HG02763 (cell line): Measurements from ENCODE around the gene VAMP8.
A peak's percentile ranks its signal among the peaks of the same experiment; 100 is the strongest.
"Not testable (repeated sequence)": the region's sequence is repeated elsewhere in the genome, so short reads cannot be mapped to it uniquely, and the experiment has no call there.

Experiments used
- ATAC-seq: cut with Tn5 transposase; IDR thresholded peaks from one replicate; pipeline ENCODE4 v1.9.1; 2021; ENCODE audit warnings: mild to moderate bottlenecking, moderate library complexity; ENCODE audit not compliant: unreplicated experiment

The VAMP8 gene

GRCh38 chr2:85597241-85597640 is 19.9 kb downstream of the VAMP8 start:
- ATAC-seq, result no peak

- ATAC-seq, result no peak
These were observed 21.4 kb downstream of the VAMP8 start for GRCh38 chr2:85598594-85599340.

GRCh38 chr2:85599468-85600234 is 22.3 kb downstream of the VAMP8 start:
- no peak for ATAC-seq

GRCh38 chr2:85600235-85600575 is 22.8 kb downstream of the VAMP8 start:
- ATAC-seq, result no peak

DNA sequence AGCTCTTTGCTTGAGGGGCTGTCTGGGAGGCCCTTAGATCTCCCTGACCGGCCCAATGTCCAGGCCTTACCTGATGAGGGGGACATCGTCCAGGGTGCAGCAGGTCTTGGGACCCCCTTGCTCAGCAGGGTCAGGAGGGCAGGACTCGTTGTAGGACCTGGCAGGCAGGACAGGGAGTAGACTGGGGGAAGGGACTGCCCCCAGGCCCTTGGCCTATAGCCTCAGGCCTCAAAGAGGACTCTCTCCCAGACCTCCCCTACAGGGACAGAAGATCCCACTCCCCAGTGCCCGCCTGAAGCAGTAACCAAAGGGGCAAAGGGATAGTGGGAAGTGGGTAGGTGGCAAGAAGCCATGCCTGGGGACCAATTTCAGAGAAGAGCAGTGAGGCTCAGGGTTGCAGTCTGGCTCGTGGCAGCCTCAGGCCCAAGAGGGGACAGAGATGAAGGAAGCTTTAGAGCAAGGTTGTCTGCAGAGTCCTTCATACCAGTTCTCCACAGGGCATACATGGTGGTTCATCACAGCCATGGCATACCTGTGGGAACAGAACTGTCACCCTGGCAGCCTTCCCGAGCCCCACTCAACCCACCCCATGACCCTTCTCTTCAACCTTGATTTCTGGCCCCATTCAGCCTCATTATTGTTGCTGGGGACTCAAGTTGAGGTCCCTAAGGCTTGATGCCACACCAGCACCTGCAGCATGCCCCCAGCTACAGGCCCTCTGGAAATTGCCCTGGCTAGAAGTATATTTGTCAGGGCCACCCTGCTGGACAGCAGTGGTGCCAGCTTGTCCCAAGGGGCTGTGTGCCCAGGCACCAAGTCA is 23.8 kb downstream of the VAMP8 start:
- no peak for ATAC-seq

- ATAC-seq, result peak; percentile 43
These were observed 24.5 kb downstream of the VAMP8 start for GRCh38 chr2:85601771-85602475.

GRCh38 chr2:85602476-85603234 is 25.3 kb downstream of the VAMP8 start, which contains the start of gene TMEM150A:
Gene TMEM150A (minus strand): TSS chr2:85602698. CDS start chr2:85601948, 750 bp downstream.
- peak; percentile 92 for ATAC-seq

- ATAC-seq, result not testable (repeated sequence)
These were observed 26.7 kb downstream of the VAMP8 start for GRCh38 chr2:85604133-85604444.

GRCh38 chr2:85604568-85605339 is 27.4 kb downstream of the VAMP8 start:
- ATAC-seq, result no peak

DNA sequence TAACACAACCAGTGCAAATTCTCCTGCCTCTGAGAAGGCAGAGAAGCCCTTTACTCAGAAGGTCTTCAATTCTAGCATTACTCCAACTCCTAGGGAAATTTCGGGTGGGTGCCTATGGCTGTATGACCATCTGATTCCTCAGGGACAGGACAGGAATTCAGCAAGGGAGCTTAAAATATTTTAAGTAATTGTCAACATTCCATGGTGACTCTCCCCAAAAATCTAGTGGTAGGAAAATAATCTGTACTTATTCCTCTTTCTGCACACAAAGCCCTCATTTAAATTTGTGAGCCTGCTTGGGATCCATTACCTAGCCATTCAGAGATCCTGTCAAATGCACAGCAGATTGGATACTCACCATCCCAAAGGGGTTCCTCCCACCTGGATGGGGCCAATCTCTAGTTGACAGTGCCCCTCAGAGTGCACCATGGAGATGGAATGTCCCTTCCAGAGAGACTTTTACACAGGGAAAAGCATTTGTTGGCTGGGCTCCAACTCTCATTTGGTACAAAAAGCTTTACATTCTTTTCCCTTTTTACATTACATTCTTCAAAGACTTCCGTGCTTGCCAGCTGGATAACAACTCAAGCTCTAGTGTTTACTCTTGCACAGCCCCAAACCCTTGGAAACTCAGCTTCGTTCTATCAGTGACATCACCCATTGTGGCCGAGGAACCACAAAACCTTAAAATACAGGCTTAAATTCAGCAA is 28.2 kb downstream of the VAMP8 start:
- no peak for ATAC-seq

DNA sequence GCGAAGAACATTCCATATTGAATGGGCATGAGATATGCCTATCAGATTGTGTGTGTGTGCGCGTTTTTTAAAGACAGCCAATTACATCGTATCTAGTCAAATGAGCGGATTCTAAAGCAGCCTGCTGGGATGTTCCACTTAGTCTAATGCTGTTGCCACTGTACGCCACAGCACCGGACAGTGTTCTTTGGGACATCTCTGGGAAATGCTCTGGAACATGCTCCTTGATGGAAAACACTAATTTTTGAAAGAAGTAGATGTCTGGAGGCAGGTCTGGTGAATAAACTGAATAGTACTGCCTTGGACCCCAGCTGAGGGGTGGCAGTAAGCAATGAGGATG is 28.7 kb downstream of the VAMP8 start:
- ATAC-seq, result no peak

- no peak for ATAC-seq
These were observed 30.2 kb downstream of the VAMP8 start for GRCh38 chr2:85607268-85608215.

- ATAC-seq, result no peak
These were observed 33.9 kb downstream of the VAMP8 start for GRCh38 chr2:85611217-85611704.

DNA sequence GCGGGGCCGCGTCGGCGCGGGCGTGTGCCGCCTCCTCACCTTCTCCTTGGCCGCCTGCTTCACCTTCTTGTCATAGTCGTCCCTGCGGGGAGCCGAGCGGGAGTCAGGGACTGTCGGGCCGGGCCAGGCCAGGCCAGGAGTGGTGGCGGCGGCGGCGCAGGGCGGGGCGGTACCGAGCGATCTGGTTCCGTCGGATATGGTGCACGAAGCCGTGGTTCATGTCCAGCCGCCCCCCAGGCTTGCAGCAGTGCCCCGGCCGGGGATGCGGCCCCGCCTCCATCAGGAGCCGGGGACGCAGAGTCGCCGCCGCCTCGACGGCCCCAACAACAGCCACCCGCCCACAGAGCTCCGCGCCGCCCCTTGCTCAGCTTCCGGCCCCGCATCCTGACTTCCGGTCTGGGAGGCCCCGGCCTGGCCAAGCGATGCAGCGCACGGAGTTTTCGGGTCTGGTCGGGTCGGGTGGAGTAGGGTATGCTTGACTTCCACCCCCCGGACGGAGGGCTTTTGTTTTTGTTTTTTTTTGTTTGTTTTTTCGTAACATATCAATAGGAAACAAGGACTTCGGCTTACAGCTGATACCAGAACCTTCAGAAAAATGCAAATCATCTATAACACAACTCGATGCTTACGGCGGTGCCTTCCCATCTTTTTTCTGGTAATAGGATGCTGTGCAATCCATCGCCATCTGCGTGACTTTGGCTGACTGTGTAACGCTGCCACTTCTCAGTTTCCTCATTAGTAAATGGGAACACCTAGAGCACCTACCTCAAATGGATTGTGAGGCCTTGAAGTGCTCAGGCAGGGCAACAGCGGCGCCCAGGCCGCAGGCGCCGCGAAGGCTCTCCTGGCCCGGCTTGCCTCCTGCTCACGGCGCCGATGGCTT is 34.6 kb downstream of the VAMP8 start, which contains the start of gene C2orf68:
Gene C2orf68, minus strand, starts transcription at position 362 of the 883 bp plus-strand sequence. Its CDS starts 82 bp downstream, at position 280.
- ATAC-seq, result peak; percentile 79

GRCh38 chr2:85613717-85614515 is 36.5 kb downstream of the VAMP8 start:
- ATAC-seq, result no peak

- ATAC-seq, result not testable (repeated sequence)
These were observed 37.4 kb downstream of the VAMP8 start for GRCh38 chr2:85614757-85615156.
